Ishikawa (cell line): ENCODE results near the gene KCNJ6.

Experiments used
- CREB1 ChIP-seq: IDR thresholded peaks from 2 replicates; pipeline ENCODE4 v1.6.1; 2012; ENCODE audit warnings: low read depth
- EGR1 ChIP-seq: IDR thresholded peaks from 2 replicates; pipeline ENCODE4 v1.6.1; 2012
- EP300 ChIP-seq: IDR thresholded peaks from 2 replicates; pipeline ENCODE4 v1.6.1; 2012; ENCODE audit warnings: borderline replicate concordance
- FOXM1 ChIP-seq: IDR thresholded peaks from 2 replicates; pipeline ENCODE4 v1.6.1; 2012; ENCODE audit warnings: low read depth, borderline replicate concordance
- RAD21 ChIP-seq: IDR thresholded peaks from 2 replicates; pipeline ENCODE4 v1.6.1; 2012; ENCODE audit warnings: low read depth
- TAF1 ChIP-seq: IDR thresholded peaks from 2 replicates; pipeline ENCODE4 v1.6.1; 2012; ENCODE audit warnings: low read depth, mild to moderate bottlenecking
- ZBTB7A ChIP-seq: IDR thresholded peaks from 2 replicates; pipeline ENCODE4 v1.6.1; 2012; ENCODE audit warnings: low read depth
- TF ChIP-seq, protein P1 (sequence below): IDR thresholded peaks from 2 replicates; pipeline ENCODE4 v1.6.1; 2012; ENCODE audit warnings: low read depth, mild to moderate bottlenecking
- TF ChIP-seq, protein P2 (sequence below): IDR thresholded peaks from 2 replicates; pipeline ENCODE4 v1.6.1; 2012
- TF ChIP-seq, protein P3 (sequence below): IDR thresholded peaks from 2 replicates; pipeline ENCODE4 v1.6.1; 2012

DNA sequence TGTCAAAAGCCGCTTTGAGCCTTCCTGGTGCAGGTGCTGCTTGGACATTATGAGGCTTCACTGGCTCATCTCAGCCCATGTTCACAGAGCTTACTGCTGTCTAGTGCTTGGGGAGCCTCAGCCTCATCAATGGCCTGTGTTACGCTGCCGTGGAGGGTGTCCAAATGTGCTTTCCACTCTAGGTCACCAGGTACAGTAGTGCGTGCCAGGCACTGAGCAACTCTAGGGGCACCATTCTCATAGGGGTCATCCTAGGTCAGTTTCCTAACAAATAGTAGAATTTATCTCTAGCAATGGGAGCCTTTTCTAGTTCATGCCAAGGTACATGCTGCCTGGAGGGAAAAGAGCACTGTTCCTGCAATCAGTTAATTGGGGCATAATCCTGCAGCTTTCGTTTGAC is 355.9 kb downstream of the KCNJ6 start:
- TF ChIP-seq ZBTB7A (no peak), EGR1 (no peak), CREB1 (no peak), TAF1 (no peak), RAD21 (no peak), EP300 (no peak), FOXM1 (no peak)
- TF ChIP-seq, protein P1, sequence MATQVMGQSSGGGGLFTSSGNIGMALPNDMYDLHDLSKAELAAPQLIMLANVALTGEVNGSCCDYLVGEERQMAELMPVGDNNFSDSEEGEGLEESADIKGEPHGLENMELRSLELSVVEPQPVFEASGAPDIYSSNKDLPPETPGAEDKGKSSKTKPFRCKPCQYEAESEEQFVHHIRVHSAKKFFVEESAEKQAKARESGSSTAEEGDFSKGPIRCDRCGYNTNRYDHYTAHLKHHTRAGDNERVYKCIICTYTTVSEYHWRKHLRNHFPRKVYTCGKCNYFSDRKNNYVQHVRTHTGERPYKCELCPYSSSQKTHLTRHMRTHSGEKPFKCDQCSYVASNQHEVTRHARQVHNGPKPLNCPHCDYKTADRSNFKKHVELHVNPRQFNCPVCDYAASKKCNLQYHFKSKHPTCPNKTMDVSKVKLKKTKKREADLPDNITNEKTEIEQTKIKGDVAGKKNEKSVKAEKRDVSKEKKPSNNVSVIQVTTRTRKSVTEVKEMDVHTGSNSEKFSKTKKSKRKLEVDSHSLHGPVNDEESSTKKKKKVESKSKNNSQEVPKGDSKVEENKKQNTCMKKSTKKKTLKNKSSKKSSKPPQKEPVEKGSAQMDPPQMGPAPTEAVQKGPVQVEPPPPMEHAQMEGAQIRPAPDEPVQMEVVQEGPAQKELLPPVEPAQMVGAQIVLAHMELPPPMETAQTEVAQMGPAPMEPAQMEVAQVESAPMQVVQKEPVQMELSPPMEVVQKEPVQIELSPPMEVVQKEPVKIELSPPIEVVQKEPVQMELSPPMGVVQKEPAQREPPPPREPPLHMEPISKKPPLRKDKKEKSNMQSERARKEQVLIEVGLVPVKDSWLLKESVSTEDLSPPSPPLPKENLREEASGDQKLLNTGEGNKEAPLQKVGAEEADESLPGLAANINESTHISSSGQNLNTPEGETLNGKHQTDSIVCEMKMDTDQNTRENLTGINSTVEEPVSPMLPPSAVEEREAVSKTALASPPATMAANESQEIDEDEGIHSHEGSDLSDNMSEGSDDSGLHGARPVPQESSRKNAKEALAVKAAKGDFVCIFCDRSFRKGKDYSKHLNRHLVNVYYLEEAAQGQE, result no peak
- TF ChIP-seq, protein P2, sequence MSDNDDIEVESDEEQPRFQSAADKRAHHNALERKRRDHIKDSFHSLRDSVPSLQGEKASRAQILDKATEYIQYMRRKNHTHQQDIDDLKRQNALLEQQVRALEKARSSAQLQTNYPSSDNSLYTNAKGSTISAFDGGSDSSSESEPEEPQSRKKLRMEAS, result no peak
- TF ChIP-seq, protein P3, sequence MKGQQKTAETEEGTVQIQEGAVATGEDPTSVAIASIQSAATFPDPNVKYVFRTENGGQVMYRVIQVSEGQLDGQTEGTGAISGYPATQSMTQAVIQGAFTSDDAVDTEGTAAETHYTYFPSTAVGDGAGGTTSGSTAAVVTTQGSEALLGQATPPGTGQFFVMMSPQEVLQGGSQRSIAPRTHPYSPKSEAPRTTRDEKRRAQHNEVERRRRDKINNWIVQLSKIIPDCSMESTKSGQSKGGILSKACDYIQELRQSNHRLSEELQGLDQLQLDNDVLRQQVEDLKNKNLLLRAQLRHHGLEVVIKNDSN, result no peak
